ENCODE results near the gene DR1.

The DR1 gene

DNA sequence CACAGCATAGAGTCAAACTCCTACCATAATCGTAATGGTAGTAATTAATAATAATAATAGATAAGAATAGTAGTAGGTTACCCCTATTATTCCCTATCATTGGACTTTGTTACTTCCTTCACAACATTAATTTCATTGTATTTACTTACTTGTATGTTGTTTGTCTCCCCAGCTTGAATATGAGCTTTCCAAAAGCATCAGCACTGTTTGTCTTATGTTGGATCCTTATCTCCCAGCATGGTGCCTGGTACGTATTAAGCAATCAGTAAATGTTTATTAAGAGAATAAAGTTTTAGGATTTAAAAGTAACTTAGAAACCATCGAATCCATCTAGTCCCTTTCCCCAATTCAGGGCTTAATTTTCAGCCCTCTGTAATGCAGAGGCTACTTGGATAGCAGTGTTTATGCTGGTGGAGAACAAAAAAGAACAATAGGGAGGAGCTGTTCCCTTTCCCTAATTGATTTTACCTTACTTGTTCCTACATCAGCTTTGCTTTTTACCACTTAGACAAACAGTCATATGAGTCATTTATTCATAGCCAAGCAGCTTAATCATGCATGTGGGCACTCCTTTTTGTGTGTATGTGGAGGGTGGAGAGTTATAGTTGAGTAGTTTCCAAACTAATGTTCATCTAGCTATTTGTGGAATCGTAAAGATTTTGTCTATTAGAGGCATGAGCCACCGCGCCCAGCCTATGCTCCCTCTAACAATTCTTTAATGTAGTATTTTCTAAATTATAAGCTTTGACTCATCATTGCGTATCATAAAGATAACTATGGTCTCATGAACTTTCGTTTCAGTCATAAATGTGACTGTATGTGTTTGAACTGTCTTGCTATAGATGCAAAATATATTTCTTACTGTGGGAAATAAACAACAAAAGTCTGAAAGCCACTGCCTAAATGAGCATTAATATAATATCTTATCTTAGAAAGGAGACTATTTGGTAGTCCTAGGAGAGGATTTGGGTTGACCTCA is 20.9 kb upstream of the DR1 start:
- H3K4me3 ChIP-seq (replicated peaks; ENCODE audit: low read depth, low read length): no peak overlapping the region
- TF ChIP-seq, protein P1, sequence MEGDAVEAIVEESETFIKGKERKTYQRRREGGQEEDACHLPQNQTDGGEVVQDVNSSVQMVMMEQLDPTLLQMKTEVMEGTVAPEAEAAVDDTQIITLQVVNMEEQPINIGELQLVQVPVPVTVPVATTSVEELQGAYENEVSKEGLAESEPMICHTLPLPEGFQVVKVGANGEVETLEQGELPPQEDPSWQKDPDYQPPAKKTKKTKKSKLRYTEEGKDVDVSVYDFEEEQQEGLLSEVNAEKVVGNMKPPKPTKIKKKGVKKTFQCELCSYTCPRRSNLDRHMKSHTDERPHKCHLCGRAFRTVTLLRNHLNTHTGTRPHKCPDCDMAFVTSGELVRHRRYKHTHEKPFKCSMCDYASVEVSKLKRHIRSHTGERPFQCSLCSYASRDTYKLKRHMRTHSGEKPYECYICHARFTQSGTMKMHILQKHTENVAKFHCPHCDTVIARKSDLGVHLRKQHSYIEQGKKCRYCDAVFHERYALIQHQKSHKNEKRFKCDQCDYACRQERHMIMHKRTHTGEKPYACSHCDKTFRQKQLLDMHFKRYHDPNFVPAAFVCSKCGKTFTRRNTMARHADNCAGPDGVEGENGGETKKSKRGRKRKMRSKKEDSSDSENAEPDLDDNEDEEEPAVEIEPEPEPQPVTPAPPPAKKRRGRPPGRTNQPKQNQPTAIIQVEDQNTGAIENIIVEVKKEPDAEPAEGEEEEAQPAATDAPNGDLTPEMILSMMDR (IDR thresholded peaks at IDR 0.05; ENCODE audit: low read depth, low read length, missing control alignments): no peak
- no peak for DNase-seq (ENCODE audit: extremely low read depth, low read depth)

GRCh38 chr1:93328809-93329760 is 16.6 kb upstream of the DR1 start:
- TF ChIP-seq, protein P1 (IDR thresholded peaks at IDR 0.05; ENCODE audit: low read depth, low read length, missing control alignments): no peak
- H3K4me3 ChIP-seq (replicated peaks; ENCODE audit: low read depth, low read length): no peak overlapping the region
- DNase-seq (ENCODE audit: extremely low read depth, low read depth): no peak

GRCh38 chr1:93330196-93330595 is 15.5 kb upstream of the DR1 start:
- TF ChIP-seq, protein P1 (IDR thresholded peaks at IDR 0.05; ENCODE audit: low read depth, low read length, missing control alignments): no peak
- DNase-seq (ENCODE audit: extremely low read depth, low read depth): no peak
- H3K4me3 ChIP-seq (replicated peaks; ENCODE audit: low read depth, low read length): no peak overlapping the region

- DNase-seq (ENCODE audit: extremely low read depth, low read depth): no peak
- TF ChIP-seq, protein P1 (IDR thresholded peaks at IDR 0.05; ENCODE audit: low read depth, low read length, missing control alignments): no peak
Observed at GRCh38 chr1:93330617-93331016, 15.1 kb upstream of the DR1 start.

GRCh38 chr1:93331412-93331811 is 14.3 kb upstream of the DR1 start:
- H3K4me3 ChIP-seq (replicated peaks; ENCODE audit: low read depth, low read length): no peak overlapping the region
- no peak for DNase-seq (ENCODE audit: extremely low read depth, low read depth)
- TF ChIP-seq, protein P1 (IDR thresholded peaks at IDR 0.05; ENCODE audit: low read depth, low read length, missing control alignments): no peak

More at GRCh38 chr1:93330617-93331016, 15.1 kb upstream of the DR1 start:
- no peak overlapping the region for H3K4me3 ChIP-seq (replicated peaks; ENCODE audit: low read depth, low read length)

- TF ChIP-seq, protein P1 (IDR thresholded peaks at IDR 0.05; ENCODE audit: low read depth, low read length, missing control alignments): no peak
- DNase-seq (ENCODE audit: extremely low read depth, low read depth): no peak
- no peak overlapping the region for H3K4me3 ChIP-seq (replicated peaks; ENCODE audit: low read depth, low read length)
Observed at GRCh38 chr1:93332368-93332767, 13.3 kb upstream of the DR1 start.

All from HFF-Myc (cell line).